OCI-LY3 (cell line): Measurements from ENCODE around the gene CANX.

Source experiments
- EZH2phosphoT487 ChIP-seq: fragments of 200-600 bp; shearing (Covaris generic); IDR thresholded peaks from 2 replicates; pipeline ENCODE4 v1.6.1; 2018; ENCODE audit warnings: antibody characterized with exemption, mixed run types, low read depth
- TF ChIP-seq, protein P1 (sequence below): fragments of 200-600, 300-600 bp; sonication (generic); IDR thresholded peaks from 2 replicates; pipeline ENCODE4 v1.5.1; 2014; ENCODE audit warnings: antibody characterized with exemption, low read length, low read depth

GRCh38 chr5:179680780-179681401 is 17.9 kb upstream of the CANX start, which contains the start of gene CBY3:
- TF ChIP-seq, protein P1, sequence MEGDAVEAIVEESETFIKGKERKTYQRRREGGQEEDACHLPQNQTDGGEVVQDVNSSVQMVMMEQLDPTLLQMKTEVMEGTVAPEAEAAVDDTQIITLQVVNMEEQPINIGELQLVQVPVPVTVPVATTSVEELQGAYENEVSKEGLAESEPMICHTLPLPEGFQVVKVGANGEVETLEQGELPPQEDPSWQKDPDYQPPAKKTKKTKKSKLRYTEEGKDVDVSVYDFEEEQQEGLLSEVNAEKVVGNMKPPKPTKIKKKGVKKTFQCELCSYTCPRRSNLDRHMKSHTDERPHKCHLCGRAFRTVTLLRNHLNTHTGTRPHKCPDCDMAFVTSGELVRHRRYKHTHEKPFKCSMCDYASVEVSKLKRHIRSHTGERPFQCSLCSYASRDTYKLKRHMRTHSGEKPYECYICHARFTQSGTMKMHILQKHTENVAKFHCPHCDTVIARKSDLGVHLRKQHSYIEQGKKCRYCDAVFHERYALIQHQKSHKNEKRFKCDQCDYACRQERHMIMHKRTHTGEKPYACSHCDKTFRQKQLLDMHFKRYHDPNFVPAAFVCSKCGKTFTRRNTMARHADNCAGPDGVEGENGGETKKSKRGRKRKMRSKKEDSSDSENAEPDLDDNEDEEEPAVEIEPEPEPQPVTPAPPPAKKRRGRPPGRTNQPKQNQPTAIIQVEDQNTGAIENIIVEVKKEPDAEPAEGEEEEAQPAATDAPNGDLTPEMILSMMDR: no peak
- TF ChIP-seq EZH2phosphoT487: no peak
